ENCODE data around the gene ATP11C. TPM values are rescaled to one million over a fixed set of nuclear protein-coding genes. Genes with fewer than 3 reads are reported as not detected.

ATP11C gene
- total RNA-seq, 4 donors from 2014 or later: 6.4 to 26.0 (median 15.4) TPM

DNA sequence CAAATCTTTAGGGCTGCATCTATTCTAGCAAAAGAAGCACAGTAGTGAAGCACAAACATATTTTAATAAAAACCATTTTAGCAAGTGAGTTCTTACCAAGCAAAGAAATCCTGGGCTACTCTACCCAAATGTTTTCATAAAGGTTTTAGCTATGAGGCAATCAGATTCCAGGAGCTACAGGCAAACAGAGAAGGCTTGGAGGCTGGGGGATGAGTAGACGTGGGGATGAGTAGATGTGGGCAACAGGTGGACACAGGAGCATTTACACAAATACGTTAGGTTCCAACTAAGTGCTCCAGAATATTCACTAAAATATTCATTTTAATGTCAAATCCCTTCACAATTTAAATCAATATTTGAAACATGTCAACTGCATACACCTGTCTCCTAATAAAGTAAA, 34.5 kb downstream of the ATP11C start:
- Histone ChIP-seq H3K4me3 (no peak overlapping the region), H3K27me3 (no peaks in the 10 kb centered on the region), H3K9me3 (no peaks in the 10 kb centered on the region), H3K4me1 (peaks cover 0 to 2% (median 0%) of the 10 kb centered on the region in 4 donors), H3K36me3 (no peaks in the 10 kb centered on the region), H3K27ac (no peak overlapping the region)
- intact Hi-C loops (cut with DNase I; ENCODE audit: low total_unique reads): no loop called here
- in situ Hi-C loops (cut with MboI; ENCODE audit: low pct_ligation_motif_present in 1 of 4, low pct_unique_long_range_greater_than_20kb in 1 of 4, low sequenced_read_pairs in 3 of 4): no loop called here
- WGBS, 2 donors (ENCODE audit: low coverage in 1 of 2): 71 to 100% methylated on average over 1 to 2 of the region's 2 CpGs
- TF ChIP-seq POLR2AphosphoS5 (IDR thresholded peaks at IDR 0.05) (no peak), POLR2A (IDR thresholded peaks at IDR 0.05) (no peak), EP300 (IDR thresholded peaks at IDR 0.05; ENCODE audit: low read depth) (no peak)
- TF ChIP-seq, protein P1, sequence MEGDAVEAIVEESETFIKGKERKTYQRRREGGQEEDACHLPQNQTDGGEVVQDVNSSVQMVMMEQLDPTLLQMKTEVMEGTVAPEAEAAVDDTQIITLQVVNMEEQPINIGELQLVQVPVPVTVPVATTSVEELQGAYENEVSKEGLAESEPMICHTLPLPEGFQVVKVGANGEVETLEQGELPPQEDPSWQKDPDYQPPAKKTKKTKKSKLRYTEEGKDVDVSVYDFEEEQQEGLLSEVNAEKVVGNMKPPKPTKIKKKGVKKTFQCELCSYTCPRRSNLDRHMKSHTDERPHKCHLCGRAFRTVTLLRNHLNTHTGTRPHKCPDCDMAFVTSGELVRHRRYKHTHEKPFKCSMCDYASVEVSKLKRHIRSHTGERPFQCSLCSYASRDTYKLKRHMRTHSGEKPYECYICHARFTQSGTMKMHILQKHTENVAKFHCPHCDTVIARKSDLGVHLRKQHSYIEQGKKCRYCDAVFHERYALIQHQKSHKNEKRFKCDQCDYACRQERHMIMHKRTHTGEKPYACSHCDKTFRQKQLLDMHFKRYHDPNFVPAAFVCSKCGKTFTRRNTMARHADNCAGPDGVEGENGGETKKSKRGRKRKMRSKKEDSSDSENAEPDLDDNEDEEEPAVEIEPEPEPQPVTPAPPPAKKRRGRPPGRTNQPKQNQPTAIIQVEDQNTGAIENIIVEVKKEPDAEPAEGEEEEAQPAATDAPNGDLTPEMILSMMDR (IDR thresholded peaks at IDR 0.05): no peak
- no peak for DNase-seq

DNA sequence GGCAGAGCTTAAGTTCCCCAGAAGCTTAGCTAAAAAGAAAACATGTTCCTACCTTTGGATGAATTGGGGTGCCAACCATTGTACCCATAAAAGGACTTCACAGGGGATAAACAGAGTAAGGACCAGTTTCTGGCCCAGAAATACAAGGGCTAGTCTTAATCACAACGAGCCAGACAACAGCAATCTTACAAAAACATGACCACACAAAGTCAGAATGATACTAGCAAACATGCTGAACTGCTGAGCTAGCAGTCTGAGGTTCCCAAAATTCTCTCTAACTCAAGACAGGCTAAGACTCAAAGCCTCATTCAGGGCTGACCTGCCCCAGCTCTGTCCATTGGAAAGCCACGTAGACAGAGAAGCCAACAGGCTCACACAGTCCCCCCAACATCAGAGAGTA, 40.3 kb downstream of the ATP11C start:
- TF ChIP-seq EP300 (IDR thresholded peaks at IDR 0.05; ENCODE audit: low read depth) (no peak), POLR2AphosphoS5 (IDR thresholded peaks at IDR 0.05) (no peak), POLR2A (IDR thresholded peaks at IDR 0.05) (no peak)
- TF ChIP-seq, protein P1 (IDR thresholded peaks at IDR 0.05): no peak
- in situ Hi-C loops (cut with MboI; ENCODE audit: low pct_ligation_motif_present in 1 of 4, low pct_unique_long_range_greater_than_20kb in 1 of 4, low sequenced_read_pairs in 3 of 4): no loop called here
- 57% methylated on average over 2 of the region's 2 CpGs; no CpG with 5 or more reads in 1 of the 2 donors for WGBS, 2 donors (ENCODE audit: low coverage in 1 of 2)
- Histone ChIP-seq H3K27ac (no peak overlapping the region), H3K4me3 (no peak overlapping the region), H3K9me3 (no peaks in the 10 kb centered on the region), H3K36me3 (no peaks in the 10 kb centered on the region), H3K4me1 (no peaks in the 10 kb centered on the region), H3K27me3 (no peaks in the 10 kb centered on the region)
- no peak for DNase-seq
- intact Hi-C loops (cut with DNase I; ENCODE audit: low total_unique reads): no loop called here

DNA sequence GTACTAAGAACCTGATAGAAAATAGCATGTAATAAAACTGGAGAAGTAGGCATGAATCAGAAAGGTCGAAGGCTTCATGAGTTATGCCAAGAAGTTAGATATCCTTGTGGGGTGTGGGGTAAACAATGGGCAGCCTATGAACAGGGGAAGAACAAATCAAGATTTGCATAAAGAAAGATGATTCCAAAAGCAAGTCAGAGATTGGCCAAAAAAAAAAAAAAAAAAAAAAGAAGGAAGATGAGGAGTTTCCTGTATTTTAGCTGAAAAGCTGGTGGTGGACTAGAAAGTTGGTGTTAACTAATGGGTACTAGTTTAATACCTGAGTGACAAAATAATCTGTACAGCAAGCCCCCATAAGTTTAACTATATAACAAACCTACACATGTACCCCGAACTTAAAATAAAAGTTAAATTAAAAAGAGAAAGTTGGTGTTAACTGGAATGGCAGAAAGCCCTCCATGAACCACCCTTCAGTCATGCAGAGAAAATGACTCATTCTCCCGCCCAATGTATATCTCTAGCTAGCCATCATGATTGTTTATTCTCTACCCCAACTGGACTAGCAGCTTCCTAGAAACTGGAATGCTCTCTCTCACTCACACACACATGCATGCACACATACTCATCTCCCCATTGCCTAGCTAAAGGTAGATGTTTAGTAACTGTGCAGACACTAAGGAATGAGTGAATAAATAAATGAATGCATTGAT, 41.7 kb downstream of the ATP11C start:
- Histone ChIP-seq H3K4me3 (no peak overlapping the region), H3K36me3 (no peaks in the 10 kb centered on the region), H3K9me3 (no peaks in the 10 kb centered on the region), H3K27ac (no peak overlapping the region), H3K27me3 (no peaks in the 10 kb centered on the region), H3K4me1 (no peaks in the 10 kb centered on the region)
- no peak for DNase-seq
- in situ Hi-C loops (cut with MboI; ENCODE audit: low pct_ligation_motif_present in 1 of 4, low pct_unique_long_range_greater_than_20kb in 1 of 4, low sequenced_read_pairs in 3 of 4): no loop called here
- TF ChIP-seq, protein P1 (IDR thresholded peaks at IDR 0.05): no peak
- no peak for TF ChIP-seq POLR2A (IDR thresholded peaks at IDR 0.05)
- TF ChIP-seq EP300 (IDR thresholded peaks at IDR 0.05; ENCODE audit: low read depth): no peak
- TF ChIP-seq POLR2AphosphoS5 (IDR thresholded peaks at IDR 0.05): no peak
- WGBS, 2 donors (ENCODE audit: low coverage in 1 of 2): 60 to 100% methylated on average over 2 to 3 of the region's 3 CpGs
- intact Hi-C loops (cut with DNase I; ENCODE audit: low total_unique reads): no loop called here

DNA sequence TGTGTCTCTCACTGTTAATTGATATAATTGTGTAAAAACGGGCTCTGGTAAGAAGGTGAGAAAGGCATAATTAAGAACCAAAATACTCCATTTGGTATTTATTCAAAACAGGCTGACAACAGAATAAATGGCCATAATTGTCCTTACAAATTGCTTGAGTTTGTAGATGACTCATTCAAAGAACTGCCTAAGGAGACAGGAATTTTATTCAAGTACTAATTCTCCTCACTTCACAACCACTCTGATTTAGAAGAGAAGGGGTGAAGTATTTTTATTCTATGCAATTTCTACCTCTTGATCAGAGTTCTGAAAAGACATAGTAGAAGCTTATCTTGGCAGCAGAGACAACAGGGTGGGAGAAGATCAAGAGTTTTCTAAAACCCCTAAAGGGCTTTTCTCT, 43.1 kb downstream of the ATP11C start:
- Histone ChIP-seq H3K36me3 (no peaks in the 10 kb centered on the region), H3K27me3 (no peaks in the 10 kb centered on the region), H3K9me3 (no peaks in the 10 kb centered on the region), H3K4me3 (no peak overlapping the region), H3K27ac (no peak overlapping the region), H3K4me1 (no peaks in the 10 kb centered on the region)
- WGBS, 2 donors (ENCODE audit: low coverage in 1 of 2): 45% methylated on average over 1 of the region's 1 CpG; no CpG with 5 or more reads in 1 of the 2 donors
- intact Hi-C loops (cut with DNase I; ENCODE audit: low total_unique reads): no loop called here
- TF ChIP-seq POLR2A (IDR thresholded peaks at IDR 0.05) (no peak), POLR2AphosphoS5 (IDR thresholded peaks at IDR 0.05) (no peak), EP300 (IDR thresholded peaks at IDR 0.05; ENCODE audit: low read depth) (no peak)
- TF ChIP-seq, protein P1 (IDR thresholded peaks at IDR 0.05): no peak
- no peak for DNase-seq
- in situ Hi-C loops (cut with MboI; ENCODE audit: low pct_ligation_motif_present in 1 of 4, low pct_unique_long_range_greater_than_20kb in 1 of 4, low sequenced_read_pairs in 3 of 4): no loop called here

All from transverse colon (tissue), 4 donors.